ENCODE results near the gene ARFRP1. TPM values are rescaled to one million over a fixed set of nuclear protein-coding genes. Genes with fewer than 3 reads are reported as not detected.

The ARFRP1 gene
- total RNA-seq, 1 experiment from 2014 or later = 42.7 TPM

- Histone ChIP-seq H3K23me2 (ENCODE audit: insufficient read length, low read depth, low read length, poor library complexity, severe bottlenecking) (peaks cover 4% of the 10 kb centered on the region), H2BK12ac (ENCODE audit: insufficient read length, low read depth, low read length) (no peak overlapping the region), H3K14ac (ENCODE audit: insufficient read depth, low read length) (no peak overlapping the region), H3K18ac (ENCODE audit: insufficient read length, low read depth, low read length) (no peak overlapping the region), H3K23ac (ENCODE audit: insufficient read length, low read depth, low read length) (no peak overlapping the region), H2BK5ac (ENCODE audit: insufficient read length, low read length) (no peak overlapping the region), H4K20me1 (ENCODE audit: control insufficient read depth, insufficient read depth, insufficient read length) (no peaks in the 10 kb centered on the region), H4K91ac (ENCODE audit: insufficient read length, low read depth, low read length) (no peak overlapping the region), H3K79me2 (ENCODE audit: insufficient read depth, low read length) (no peaks in the 10 kb centered on the region), H3K9me3 (ENCODE audit: control insufficient read depth, low read depth, low read length) (no peaks in the 10 kb centered on the region), H3K27ac (ENCODE audit: insufficient read length, low read depth, low read length) (no peak overlapping the region), H2BK20ac (ENCODE audit: low read depth, low read length, poor library complexity, severe bottlenecking) (no peak overlapping the region), H4K8ac (replicated peaks; ENCODE audit: insufficient read length, low read depth, low read length) (no peak overlapping the region), H4K5ac (ENCODE audit: insufficient read length, low read depth, low read length) (no peak overlapping the region), H3K4me2 (ENCODE audit: insufficient read depth, insufficient read length, low read length) (no peak overlapping the region), H2AK5ac (ENCODE audit: insufficient read length, low read length) (no peak overlapping the region), H3T11ph (ENCODE audit: low read length) (no peak overlapping the region), H3K4ac (ENCODE audit: low read depth, low read length) (no peak overlapping the region), H3K27me3 (ENCODE audit: insufficient read depth, low read length) (no peaks in the 10 kb centered on the region), H3K56ac (ENCODE audit: insufficient read length, low read depth, low read length) (no peak overlapping the region), H2BK120ac (ENCODE audit: low read depth, low read length, poor library complexity, severe bottlenecking) (no peak overlapping the region), H3K79me1 (ENCODE audit: insufficient read depth, low read depth, low read length, poor library complexity, severe bottlenecking) (no peaks in the 10 kb centered on the region), H2BK15ac (ENCODE audit: low read depth, low read length) (no peak overlapping the region), H2AFZ (ENCODE audit: low read length) (no peak overlapping the region), H3K9ac (ENCODE audit: extremely low read depth, insufficient read length, low read length) (no peak overlapping the region), H3K4me1 (ENCODE audit: insufficient read depth, low read length) (no peaks in the 10 kb centered on the region)
- no peak overlapping the region for H3K4me3 Mint-ChIP-seq
- WGBS (ENCODE audit: extremely low coverage, insufficient read length, low lambda C conversion rate) = no CpG with 5 or more reads among the region's 5 CpGs
- peaks cover 3% of the 10 kb centered on the region; the same call in 1 of the 2 replicates for H3K27me3 Mint-ChIP-seq (ENCODE audit: low read depth)
- H3K36me3 Mint-ChIP-seq (ENCODE audit: insufficient read depth in 1 of 3, low read depth in 3 of 3) = peaks cover 11 to 19% (median 16%) of the 10 kb centered on the region in 3 experiments; a peak in 5 of 7 replicates
- no peaks in the 10 kb centered on the region for H3K9me3 Mint-ChIP-seq
- TF ChIP-seq CTCF (conservative IDR thresholded peaks at IDR 0.05) = no peak
- no peak overlapping the region; a peak in 1 of 7 replicates for H3K27ac Mint-ChIP-seq
- no peak for DNase-seq
- peaks cover 2 to 9% of the 10 kb centered on the region in 2 experiments for H3K4me1 Mint-ChIP-seq
Observed at GRCh38 chr20:63701051-63701328, 6.8 kb downstream of the ARFRP1 start.
